WTC11 (cell line): Measurements from ENCODE around the gene SORT1. TPM values are rescaled to one million over a fixed set of nuclear protein-coding genes. Genes with fewer than 3 reads are reported as not detected.
A peak's percentile ranks its signal among the peaks of the same experiment; 100 is the strongest.

Experiments used
- ATAC-seq: fragments of 200-7000 bp; cut with Tn5 transposase; 2 replicates; pipeline ENCODE4 v1.10.0; 2021; ENCODE audit warnings: mild to moderate bottlenecking, moderate library complexity
- CTCF ChIA-PET: fragments of 300-600 bp; sonication (Branson Sonifier 250); formaldehyde crosslinking; loops from one replicate; lab custom pipeline; 2021; ENCODE audit warnings: antibody characterized with exemption; lab: Charles Lee
- POLR2A ChIA-PET: fragments of 350-600 bp; sonication (Branson Sonifier 250); formaldehyde crosslinking; loops from one replicate; lab custom pipeline; 2021; ENCODE audit warnings: antibody characterized with exemption; lab: Charles Lee
- DNase-seq: peaks from one replicate; pipeline ENCODE4 v3.0.0; 2021; ENCODE audit warnings: low spot score
- H3K27ac Mint-ChIP-seq: 2 replicates; pipeline ENCODE4 v1.8.0; 2021; ENCODE audit warnings: mixed read lengths
- H3K27me3 Mint-ChIP-seq: 2 replicates; pipeline ENCODE4 v1.8.0; 2021; ENCODE audit warnings: low read depth, mild to moderate bottlenecking, moderate library complexity, mixed read lengths
- H3K36me3 Mint-ChIP-seq: 2 replicates; pipeline ENCODE4 v1.8.0; 2021; ENCODE audit warnings: mixed read lengths
- H3K4me1 Mint-ChIP-seq: 2 replicates; pipeline ENCODE4 v1.8.0; 2022; ENCODE audit warnings: mixed read lengths
- H3K4me3 Mint-ChIP-seq: 2 replicates; pipeline ENCODE4 v1.8.0; 2021; ENCODE audit warnings: mild to moderate bottlenecking, moderate library complexity, mixed read lengths
- H3K9me3 Mint-ChIP-seq: 2 replicates; pipeline ENCODE4 v1.8.0; 2021; ENCODE audit warnings: mixed read lengths
- AFF4 ChIP-seq: sonication (generic); formaldehyde crosslinking; IDR thresholded peaks from 2 replicates; pipeline ENCODE4 v1.8.1; 2023; ENCODE audit warnings: mild to moderate bottlenecking, missing genetic modification reagents, borderline replicate concordance
- ATF1 ChIP-seq: sonication (generic); formaldehyde crosslinking; IDR thresholded peaks from 2 replicates; pipeline ENCODE4 v1.8.1; 2023; ENCODE audit warnings: mild to moderate bottlenecking, moderate library complexity, missing genetic modification reagents
- CREB1 ChIP-seq: sonication (generic); formaldehyde crosslinking; IDR thresholded peaks from 2 replicates; pipeline ENCODE4 v1.8.0; 2023; ENCODE audit warnings: mild to moderate bottlenecking, missing genetic modification reagents
- E2F4 ChIP-seq: sonication (generic); formaldehyde crosslinking; IDR thresholded peaks from 2 replicates; pipeline ENCODE4 v1.8.1; 2022; ENCODE audit warnings: low read depth, mild to moderate bottlenecking, moderate library complexity, missing genetic modification reagents, borderline replicate concordance
- ESRRA ChIP-seq: sonication (generic); formaldehyde crosslinking; IDR thresholded peaks from 2 replicates; pipeline ENCODE4 v1.8.1; 2022; ENCODE audit warnings: mild to moderate bottlenecking, missing genetic modification reagents, borderline replicate concordance
- FOXK1 ChIP-seq: sonication (generic); formaldehyde crosslinking; IDR thresholded peaks from 2 replicates; pipeline ENCODE4 v1.8.0; 2022; ENCODE audit warnings: mild to moderate bottlenecking, moderate library complexity, missing genetic modification reagents
- FOXP4 ChIP-seq: sonication (generic); formaldehyde crosslinking; IDR thresholded peaks from 2 replicates; pipeline ENCODE4 v1.8.0; 2022; ENCODE audit warnings: mild to moderate bottlenecking, missing genetic modification reagents
- GTF2I ChIP-seq: fragments of 250-450 bp; sonication (Bioruptor Pico); conservative IDR thresholded peaks from 2 replicates; pipeline ENCODE4 v1.4.0; 2021; ENCODE audit warnings: mild to moderate bottlenecking
- IRF1 ChIP-seq: sonication (generic); formaldehyde crosslinking; IDR thresholded peaks from 2 replicates; pipeline ENCODE4 v1.8.0; 2023; ENCODE audit warnings: missing genetic modification reagents
- ZNF423 ChIP-seq: fragments of 250-450 bp; sonication (Bioruptor Pico); IDR thresholded peaks from 2 replicates; pipeline ENCODE4 v2.1.2; 2022; ENCODE audit warnings: mild to moderate bottlenecking, moderate library complexity
- total RNA-seq: library from RNA; stranded (reverse); gene quantifications from 3 replicates; pipeline ENCODE4 v1.2.3, GENCODE V29; 2021

The SORT1 gene
- total RNA-seq, 1 experiment from 2014 or later, result 55.9 TPM

GRCh38 chr1:109273570-109274288, 124.0 kb downstream of the SORT1 start:
- TF ChIP-seq CREB1 (CRISPR knock-in tag), result no peak
- no peak for TF ChIP-seq ATF1 (CRISPR knock-in tag)
- no peak for TF ChIP-seq E2F4 (CRISPR knock-in tag)
- Mint-ChIP-seq H3K9me3 (no peaks in the 10 kb centered on the region), H3K36me3 (peaks cover 10% of the 10 kb centered on the region), H3K4me1 (peaks cover 26% of the 10 kb centered on the region), H3K4me3 (no peak overlapping the region), H3K27ac (peak overlapping the region; percentile 26), H3K27me3 (no peaks in the 10 kb centered on the region; the same call in 1 of the 2 replicates)
- ATAC-seq (no peak; the same call in 1 of the 2 replicates), DNase-seq (no peak)
- ChIA-PET POLR2A (interaction anchor here (1.1 kb wide), 1 partner anchor 34 kb away, joined by 3 read pairs; no protein-coding TSS in a partner anchor), CTCF (interaction anchor here (0.6 to 1.9 kb wide), 4 partner anchors 9 to 259 kb away, joined by 3 to 6 read pairs (median 4); partner anchors contain the start of gene PSRC1)

GRCh38 chr1:109272831-109273547, 124.7 kb downstream of the SORT1 start:
- H3K36me3 Mint-ChIP-seq, result peaks cover 9% of the 10 kb centered on the region
- H3K27ac Mint-ChIP-seq, result no peak overlapping the region
- no peak for TF ChIP-seq FOXP4 (CRISPR knock-in tag)
- no peak for TF ChIP-seq GTF2I (CRISPR knock-in tag)
- no peak for TF ChIP-seq IRF1 (CRISPR knock-in tag)
- no peak for TF ChIP-seq AFF4 (CRISPR knock-in tag)
- TF ChIP-seq FOXK1 (CRISPR knock-in tag), result no peak
- TF ChIP-seq ZNF423 (CRISPR knock-in tag), result no peak
- TF ChIP-seq ESRRA (CRISPR knock-in tag), result no peak
- TF ChIP-seq, all 79 proteins: peak for 0
- Mint-ChIP-seq H3K4me1 (peaks cover 26% of the 10 kb centered on the region), H3K9me3 (no peaks in the 10 kb centered on the region), H3K4me3 (no peak overlapping the region), H3K27me3 (no peaks in the 10 kb centered on the region)
- ATAC-seq (no peak), DNase-seq (no peak)
- ChIA-PET POLR2A (interaction anchor here (1.1 kb wide), 1 partner anchor 34 kb away, joined by 3 read pairs; no protein-coding TSS in a partner anchor), CTCF (interaction anchor here (0.9 to 1.9 kb wide), 3 partner anchors 9 to 260 kb away, joined by 3 to 6 read pairs (median 5); partner anchors contain the start of gene PSRC1)
